Measurements from ENCODE around the gene PRM3.
"Not testable (repeated sequence)": the region's sequence is repeated elsewhere in the genome, so short reads cannot be mapped to it uniquely, and the experiment has no call there.

PRM3 gene

GRCh38 chr16:11301645-11302501, 28.4 kb upstream of the PRM3 start:
- Histone ChIP-seq H3K9ac (no peak overlapping the region), H3K4me1 (ENCODE audit: low read depth, poor library complexity, severe bottlenecking) (peaks cover 45% of the 10 kb centered on the region)

GRCh38 chr16:11300560-11300892, 27.1 kb upstream of the PRM3 start:
- H3K27ac ChIP-seq: no peak overlapping the region
- H3K4me1 ChIP-seq (ENCODE audit: low read depth, poor library complexity, severe bottlenecking): peaks cover 51% of the 10 kb centered on the region
- no peak overlapping the region for H3K4me3 ChIP-seq (IDR thresholded peaks at IDR 0.05; ENCODE audit: insufficient read depth, low read depth, low read length)
- H3K79me2 ChIP-seq (ENCODE audit: insufficient read depth, low read depth): no peaks in the 10 kb centered on the region
- TF ChIP-seq CTCF (conservative IDR thresholded peaks at IDR 0.05; ENCODE audit: low read depth, low read length): no peak
- H2AFZ ChIP-seq (ENCODE audit: low read depth): no peak overlapping the region
- H4K20me1 ChIP-seq (ENCODE audit: insufficient read depth): no peaks in the 10 kb centered on the region
- H3K9ac ChIP-seq: no peak overlapping the region
- no peak overlapping the region for H3K4me2 ChIP-seq
- peaks cover 29% of the 10 kb centered on the region for H3K27me3 ChIP-seq (ENCODE audit: insufficient read depth, low read depth)
- H3K36me3 ChIP-seq (ENCODE audit: insufficient read depth): no peaks in the 10 kb centered on the region

More at GRCh38 chr16:11301645-11302501, 28.4 kb upstream of the PRM3 start:
- TF ChIP-seq CTCF (conservative IDR thresholded peaks at IDR 0.05; ENCODE audit: low read depth, low read length): no peak
- H4K20me1 ChIP-seq (ENCODE audit: insufficient read depth): no peaks in the 10 kb centered on the region
- peaks cover 16% of the 10 kb centered on the region; the same call in 1 of the 2 replicates for H3K27me3 ChIP-seq (ENCODE audit: insufficient read depth, low read depth)
- no peaks in the 10 kb centered on the region for H3K36me3 ChIP-seq (ENCODE audit: insufficient read depth)
- H2AFZ ChIP-seq (ENCODE audit: low read depth): no peak overlapping the region
- H3K4me3 ChIP-seq (IDR thresholded peaks at IDR 0.05; ENCODE audit: insufficient read depth, low read depth, low read length): no peak overlapping the region
- no peak overlapping the region for H3K27ac ChIP-seq
- H3K79me2 ChIP-seq (ENCODE audit: insufficient read depth, low read depth): no peaks in the 10 kb centered on the region
- H3K4me2 ChIP-seq: no peak overlapping the region; the same call in 1 of the 2 replicates

GRCh38 chr16:11299865-11300559, 26.6 kb upstream of the PRM3 start:
- TF ChIP-seq CTCF (conservative IDR thresholded peaks at IDR 0.05; ENCODE audit: low read depth, low read length): no peak
- Histone ChIP-seq H3K4me2 (no peak overlapping the region), H3K4me1 (ENCODE audit: low read depth, poor library complexity, severe bottlenecking) (peaks cover 51% of the 10 kb centered on the region), H4K20me1 (ENCODE audit: insufficient read depth) (no peaks in the 10 kb centered on the region), H3K4me3 (IDR thresholded peaks at IDR 0.05; ENCODE audit: insufficient read depth, low read depth, low read length) (no peak overlapping the region), H3K79me2 (ENCODE audit: insufficient read depth, low read depth) (no peaks in the 10 kb centered on the region), H2AFZ (ENCODE audit: low read depth) (no peak overlapping the region), H3K36me3 (ENCODE audit: insufficient read depth) (no peaks in the 10 kb centered on the region), H3K9ac (no peak overlapping the region), H3K27ac (no peak overlapping the region), H3K27me3 (ENCODE audit: insufficient read depth, low read depth) (peaks cover 35% of the 10 kb centered on the region)

GRCh38 chr16:11298950-11299547, 25.6 kb upstream of the PRM3 start:
- not testable (repeated sequence) for H3K27ac ChIP-seq; H2AFZ ChIP-seq (ENCODE audit: low read depth)

More at GRCh38 chr16:11298950-11299547, 25.6 kb upstream of the PRM3 start:
- Histone ChIP-seq H3K4me1 (ENCODE audit: low read depth, poor library complexity, severe bottlenecking) (peaks cover 51% of the 10 kb centered on the region), H3K27me3 (ENCODE audit: insufficient read depth, low read depth) (peaks cover 42% of the 10 kb centered on the region)
- not testable (repeated sequence) for H3K9ac ChIP-seq; H4K20me1 ChIP-seq (ENCODE audit: insufficient read depth); H3K36me3 ChIP-seq (ENCODE audit: insufficient read depth); H3K4me2 ChIP-seq; H3K79me2 ChIP-seq (ENCODE audit: insufficient read depth, low read depth); H3K4me3 ChIP-seq (IDR thresholded peaks at IDR 0.05; ENCODE audit: insufficient read depth, low read depth, low read length)
